GM21528 (cell line): ENCODE results near the gene OSM.

ENCODE experiments used
- ATAC-seq: cut with Tn5 transposase; IDR thresholded peaks from one replicate; pipeline ENCODE4 v1.9.1; 2021; ENCODE audit warnings: mild to moderate bottlenecking, moderate library complexity; ENCODE audit not compliant: unreplicated experiment, low FRiP score

OSM gene

DNA sequence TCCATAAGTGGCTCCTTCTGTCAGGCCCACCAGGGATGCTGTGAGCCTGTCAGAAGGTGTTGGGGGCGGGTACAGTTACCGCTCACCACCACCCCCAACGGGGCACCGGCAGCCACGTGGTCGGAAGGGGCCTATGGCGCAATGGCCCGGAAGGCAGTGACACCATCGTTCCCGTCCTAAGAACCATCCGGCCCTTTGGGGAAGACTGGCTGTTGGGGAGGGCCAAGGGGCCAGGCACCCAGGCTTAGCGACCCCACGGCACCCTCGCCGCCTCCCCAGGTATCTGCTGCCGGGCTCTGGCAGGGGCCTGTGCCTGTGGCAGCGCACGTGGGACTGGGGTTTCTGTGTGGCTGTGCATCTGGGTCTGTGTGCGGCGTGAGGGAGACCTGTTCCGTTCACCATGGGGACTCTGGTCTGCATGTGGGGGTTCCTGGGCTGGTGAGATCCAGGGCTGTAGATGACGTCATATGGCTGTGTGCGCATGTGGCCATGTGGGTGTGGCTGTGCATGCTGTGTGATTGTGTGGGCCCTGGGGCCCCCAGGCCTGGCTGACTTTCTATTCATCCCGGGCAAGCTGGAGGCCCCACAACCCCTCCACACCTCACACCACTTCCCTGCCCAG lies 717 bp downstream of the OSM start:
- peak; percentile 58 for ATAC-seq

DNA sequence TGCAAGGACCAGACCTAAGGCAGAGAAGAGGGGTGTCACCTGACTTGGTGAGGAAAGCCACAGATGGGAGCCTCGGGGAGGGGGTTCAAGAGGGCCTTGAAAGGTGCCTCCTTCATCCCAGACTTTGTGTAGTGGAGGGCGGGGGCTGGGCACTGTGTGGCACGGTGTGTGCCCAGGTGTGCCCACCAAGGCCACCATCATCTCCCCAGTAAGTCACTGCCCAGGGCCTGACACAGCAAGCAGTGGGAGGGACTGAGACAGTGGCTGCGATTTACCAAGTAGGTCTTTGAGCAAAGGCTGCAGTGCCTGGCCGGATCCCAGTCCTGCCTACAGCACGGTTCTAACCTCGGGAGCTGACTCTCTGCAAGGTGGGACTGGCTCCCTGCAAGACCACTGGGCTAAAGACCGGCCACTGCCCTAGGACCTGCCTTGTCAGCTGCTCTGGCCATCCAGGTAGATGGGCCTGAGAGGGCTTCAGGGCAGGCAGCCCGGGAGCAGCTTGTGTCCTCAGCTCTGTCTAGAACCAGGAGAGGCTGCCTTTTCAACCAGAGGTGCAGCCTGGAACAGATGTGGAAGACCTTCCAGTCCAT lies 1.4 kb downstream of the OSM start:
- no peak for ATAC-seq

DNA sequence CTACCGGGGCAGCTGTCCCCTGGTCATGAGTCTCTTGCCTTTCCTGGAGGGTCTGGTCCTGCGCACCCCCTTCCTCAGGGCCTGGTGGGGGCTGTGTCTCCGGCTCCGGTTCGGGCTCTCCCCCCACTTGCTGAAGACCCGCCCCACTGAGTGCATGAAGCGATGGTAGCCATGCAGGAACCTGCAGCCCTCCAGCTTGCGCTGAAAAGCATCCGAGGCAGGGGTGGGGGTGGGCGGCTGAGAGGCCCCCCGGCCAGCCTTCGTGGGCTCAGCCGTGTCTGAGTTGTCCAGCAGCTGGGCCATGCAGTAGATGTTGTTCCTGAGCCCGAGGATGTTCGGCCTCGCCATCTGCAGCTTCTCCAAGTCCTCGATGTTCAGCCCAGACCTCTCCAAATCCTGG lies 2.8 kb downstream of the OSM start:
- no peak for ATAC-seq

DNA sequence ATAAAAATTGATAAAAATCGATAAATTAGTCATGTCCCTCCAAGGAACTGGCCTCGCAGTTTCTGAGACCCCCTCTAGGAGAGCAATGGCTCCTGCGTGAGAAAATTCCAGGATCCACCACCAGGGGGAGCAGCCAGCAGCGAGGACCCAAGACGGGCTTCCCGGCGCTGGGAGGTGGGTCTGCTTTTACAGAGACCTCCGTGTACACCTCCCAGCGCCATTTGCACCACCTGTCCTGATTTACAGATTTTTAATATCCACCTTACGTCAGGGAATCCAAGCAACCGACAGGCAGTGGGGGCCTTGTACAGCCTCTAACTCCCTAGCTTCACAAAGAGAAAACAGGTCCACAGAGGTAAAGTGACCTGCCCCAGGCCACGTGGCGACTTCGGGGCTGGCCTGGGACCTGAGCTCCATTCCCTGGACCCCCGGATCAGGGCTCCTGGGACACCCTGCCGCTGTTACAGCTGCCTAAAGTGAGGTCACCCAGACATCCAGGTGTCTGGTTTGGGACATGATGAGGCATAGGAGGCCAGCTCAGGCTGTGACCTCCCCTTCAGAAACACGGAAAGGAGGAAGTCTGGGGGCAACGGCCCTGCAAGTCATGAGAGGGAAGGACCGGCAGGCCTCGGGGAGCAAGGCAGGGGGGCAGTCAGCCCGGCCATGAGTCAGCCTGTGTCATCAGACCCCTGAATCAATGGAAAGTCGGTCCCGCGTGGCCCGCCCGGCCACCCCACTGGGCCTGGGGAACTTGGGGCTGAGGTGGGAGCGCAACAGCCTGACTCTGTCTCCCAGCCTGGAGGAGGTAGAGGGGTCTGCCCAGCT lies 3.5 kb downstream of the OSM start:
- ATAC-seq = no peak

DNA sequence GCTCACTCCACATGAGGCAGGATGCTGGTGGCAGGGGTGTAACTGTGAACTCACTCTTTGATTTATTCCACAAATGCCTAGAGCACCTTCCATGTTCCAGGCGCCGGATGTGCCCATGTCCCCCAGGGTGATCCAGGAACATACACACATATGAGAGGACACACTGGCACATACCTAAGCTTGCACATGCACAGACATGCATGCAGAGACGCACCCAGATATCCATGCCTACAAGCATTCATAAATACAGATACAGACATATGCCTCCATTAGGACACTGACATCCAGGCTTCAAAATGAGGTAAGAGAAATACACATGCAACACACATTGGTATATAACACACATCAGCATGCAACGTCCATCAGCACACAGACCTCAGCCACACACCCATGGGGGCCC lies 4.5 kb downstream of the OSM start:
- ATAC-seq = no peak

DNA sequence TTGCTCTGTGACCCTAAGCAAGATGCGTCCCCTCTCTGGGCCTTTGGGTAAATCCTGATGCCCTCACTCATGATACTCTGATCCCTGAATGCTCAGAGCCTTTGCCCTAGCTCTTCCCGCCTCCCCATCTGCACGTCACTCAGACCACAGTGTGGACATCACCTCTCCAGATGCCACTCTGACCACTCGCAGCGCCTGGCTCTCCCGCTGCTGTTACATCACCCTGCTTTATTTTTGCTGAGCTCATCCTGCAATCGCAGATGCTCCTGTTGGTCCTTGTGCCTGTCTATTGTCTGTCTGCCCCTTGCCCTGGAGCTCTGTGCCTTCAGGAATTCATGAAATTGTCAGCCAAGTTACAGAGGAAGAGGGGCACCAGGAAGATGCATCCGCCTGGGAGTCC lies 5.5 kb downstream of the OSM start:
- no peak for ATAC-seq

DNA sequence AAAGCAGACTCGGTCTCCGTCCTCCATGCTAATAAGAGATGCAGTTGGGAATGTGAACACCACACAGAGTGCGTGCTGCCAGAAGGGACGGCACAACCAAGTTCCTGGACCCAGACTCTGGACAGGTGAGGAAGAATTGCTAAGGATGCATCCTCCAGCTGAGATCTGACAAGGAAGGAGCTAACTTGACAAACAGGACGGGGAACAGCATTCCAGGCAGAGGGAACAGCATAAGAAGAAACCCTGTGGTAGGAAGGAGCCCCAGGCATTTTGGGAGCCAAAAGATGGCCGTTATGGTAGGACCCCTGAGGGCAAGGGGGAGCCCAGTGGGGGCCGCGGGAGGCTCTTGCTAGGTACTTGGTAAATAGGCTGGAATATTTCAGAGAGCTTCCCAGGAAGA lies 6.0 kb downstream of the OSM start:
- ATAC-seq = no peak

DNA sequence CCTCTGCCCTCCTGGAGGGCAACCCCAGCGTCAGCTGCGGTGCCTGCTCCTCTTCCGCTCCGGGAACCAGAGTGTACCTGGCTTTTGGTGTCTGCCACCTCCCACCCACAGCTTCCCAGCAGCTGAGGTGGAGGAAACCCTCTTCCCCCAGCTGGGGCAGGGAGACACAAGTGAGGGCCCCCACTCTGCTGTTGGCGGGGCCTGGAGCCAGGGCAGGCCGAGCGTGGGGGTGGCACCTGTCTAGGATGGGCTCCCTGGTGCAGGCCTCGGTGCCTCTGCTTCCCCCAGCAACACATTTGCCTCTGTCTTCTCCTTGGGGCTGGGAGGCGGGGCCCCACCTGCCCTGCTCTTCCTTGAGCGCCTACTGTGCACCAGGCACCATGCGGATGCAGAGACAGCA lies 6.4 kb downstream of the OSM start:
- no peak for ATAC-seq

DNA sequence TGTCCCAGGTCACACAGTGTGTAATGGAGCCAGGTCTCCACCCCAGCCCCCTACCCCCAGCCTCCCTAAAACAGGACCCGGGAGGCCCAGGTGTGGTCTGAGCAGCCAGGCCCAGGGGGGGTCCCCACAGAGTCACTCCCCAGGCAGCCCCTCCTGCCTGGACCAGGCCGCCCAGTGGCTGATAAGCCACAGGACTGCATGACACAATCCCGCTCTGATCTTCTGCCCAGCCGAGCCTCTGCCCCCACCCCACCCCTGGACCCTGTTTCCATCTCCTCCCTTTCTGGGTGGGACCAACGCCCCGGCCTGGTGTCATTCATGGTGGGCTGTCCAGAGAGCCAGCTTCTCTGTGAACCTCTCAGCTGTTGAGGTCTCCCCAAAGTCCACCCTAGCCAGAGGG lies 12.3 kb downstream of the OSM start:
- ATAC-seq = no peak

DNA sequence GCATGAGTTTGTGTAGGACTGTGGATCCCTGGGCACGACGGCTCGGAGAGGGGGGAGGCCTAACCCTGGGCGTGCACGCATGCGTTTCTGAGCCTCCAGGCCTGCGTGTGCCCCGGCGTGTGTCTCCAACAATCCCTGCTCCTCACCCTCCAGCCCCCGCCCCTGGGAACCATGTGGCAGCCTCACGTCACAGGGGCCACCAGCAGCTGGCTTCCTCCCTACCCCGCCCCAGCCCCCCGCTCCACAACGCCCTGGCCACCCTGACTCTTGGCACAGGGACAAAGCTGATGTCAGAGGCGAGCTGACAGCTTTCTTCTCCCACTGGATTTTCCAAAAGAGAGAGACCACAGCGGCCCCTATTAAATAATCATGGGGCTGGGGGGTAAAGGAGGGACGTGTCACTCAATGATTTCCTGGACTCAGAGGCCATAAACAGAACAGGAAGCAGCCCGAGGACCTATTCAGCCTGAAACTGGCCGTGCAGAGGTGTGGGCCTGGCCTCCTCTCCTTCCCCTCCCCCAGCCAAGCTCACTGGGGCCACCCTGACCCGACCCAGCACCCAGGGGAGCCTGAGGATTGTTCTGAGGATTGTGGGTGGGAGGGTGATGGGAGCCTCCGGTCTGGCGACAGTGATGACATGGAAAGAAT lies 13.3 kb downstream of the OSM start:
- ATAC-seq = no peak

DNA sequence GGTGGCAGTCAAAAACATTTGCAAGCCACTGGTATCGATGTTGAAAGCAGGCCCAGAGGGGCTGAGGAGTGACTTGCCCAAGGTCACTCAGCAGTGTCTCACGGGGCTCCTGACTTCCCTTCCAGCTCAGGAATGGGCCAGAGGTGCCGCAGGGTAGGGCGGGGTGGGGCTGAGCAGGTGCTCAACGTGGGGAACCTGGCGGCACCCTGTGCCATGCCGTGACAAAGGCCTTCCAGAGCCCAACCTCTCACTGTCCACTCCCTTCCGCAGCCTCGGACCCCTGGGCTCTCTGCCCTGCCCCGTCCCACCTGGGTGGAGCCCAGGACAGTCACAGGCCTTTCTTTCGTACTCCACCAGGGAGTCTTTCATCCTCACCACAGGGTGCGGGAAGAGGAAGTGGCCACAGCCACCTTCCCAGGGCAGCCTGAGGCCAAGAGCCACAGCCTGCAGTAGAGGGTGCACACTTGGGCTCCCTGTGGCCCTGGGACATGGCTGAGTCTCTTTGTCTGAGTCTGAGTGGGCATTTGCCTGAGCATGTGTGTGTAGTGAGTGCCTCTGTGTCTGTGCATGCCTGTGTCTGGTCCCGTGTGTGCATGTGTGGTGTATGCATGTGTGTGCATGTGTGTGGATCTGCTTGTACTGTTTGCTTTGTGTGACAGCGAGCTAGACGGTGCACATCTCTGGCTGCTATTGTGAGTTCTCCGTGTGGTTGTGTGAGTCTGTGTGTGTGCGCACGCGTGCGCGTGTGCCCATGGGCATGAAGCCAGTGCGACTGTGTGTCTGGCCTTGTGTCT lies 14.0 kb downstream of the OSM start:
- ATAC-seq = no peak

DNA sequence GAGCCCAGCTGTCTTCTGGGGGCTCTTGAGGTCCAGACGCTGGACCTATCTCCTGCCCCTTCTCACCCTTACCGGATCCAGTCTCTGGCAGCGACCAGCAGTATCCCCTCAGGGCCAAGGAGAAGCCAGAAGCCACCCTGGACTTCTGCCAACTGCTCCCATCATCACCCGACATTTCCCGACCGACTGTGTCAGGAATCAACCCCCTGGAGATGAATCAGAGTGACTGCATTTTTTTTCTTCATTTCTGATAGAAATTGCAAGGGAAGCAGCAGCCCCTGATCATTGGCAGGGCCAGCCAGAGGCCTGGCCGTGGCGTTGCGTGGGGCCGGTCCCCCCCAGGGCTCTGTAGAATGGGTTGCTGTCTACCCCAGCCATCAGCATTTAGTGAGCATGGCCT lies 14.9 kb downstream of the OSM start:
- ATAC-seq = no peak

DNA sequence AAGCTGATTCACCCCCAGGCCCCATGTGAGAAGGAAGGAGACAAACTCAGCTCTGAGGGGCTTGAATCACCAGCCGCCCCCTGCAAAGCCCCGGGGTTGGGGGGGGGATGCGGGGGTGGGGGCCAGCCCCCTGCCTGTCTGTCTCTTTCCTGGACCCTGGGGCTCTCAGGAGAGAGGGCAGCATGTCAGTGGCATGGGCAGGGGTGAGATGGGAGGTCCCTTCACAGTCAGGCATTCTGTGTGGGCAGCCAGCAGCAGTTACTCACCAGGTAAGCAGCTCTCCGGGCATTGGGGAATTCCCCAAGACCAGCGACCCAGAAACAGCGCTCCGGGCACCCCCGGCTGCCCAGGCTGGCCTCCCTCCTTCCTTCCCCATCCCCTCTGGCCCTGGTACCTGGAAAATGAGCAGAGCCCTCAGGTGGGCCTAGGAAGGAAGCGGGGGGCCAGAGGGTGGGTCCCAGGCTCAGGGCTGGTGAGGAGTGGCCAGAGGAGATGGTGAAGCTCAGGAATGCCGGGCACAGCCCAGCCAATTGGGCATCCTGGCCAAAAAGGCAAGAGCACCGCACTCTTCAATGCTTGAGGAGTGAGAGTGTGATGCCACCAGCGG lies 15.9 kb downstream of the OSM start:
- no peak for ATAC-seq

DNA sequence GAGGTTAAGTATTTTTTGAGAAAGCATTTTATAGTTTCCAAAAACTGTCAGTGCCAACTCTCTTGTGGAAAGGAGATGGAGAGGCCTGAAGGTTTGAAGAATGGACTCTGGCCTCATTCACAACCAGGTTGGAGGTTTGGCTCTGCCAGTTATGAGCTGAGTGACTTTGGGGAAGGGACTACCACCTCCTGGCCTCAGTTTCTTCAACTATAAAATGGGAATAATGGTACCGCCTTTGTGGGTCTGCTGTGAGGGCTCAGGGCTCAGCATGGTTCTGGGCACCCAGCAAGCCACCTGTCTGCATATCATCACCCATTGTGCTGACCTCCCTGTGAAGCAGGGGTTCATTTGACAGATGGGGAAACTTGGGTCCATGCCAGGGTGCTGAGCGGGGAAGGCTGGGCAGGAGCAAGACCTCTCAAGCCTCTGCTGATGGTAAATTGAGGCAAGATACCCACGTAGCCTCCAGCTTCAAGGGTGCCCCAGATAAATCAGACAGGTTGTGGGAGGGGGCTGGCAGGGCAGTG lies 16.5 kb downstream of the OSM start:
- ATAC-seq = no peak

DNA sequence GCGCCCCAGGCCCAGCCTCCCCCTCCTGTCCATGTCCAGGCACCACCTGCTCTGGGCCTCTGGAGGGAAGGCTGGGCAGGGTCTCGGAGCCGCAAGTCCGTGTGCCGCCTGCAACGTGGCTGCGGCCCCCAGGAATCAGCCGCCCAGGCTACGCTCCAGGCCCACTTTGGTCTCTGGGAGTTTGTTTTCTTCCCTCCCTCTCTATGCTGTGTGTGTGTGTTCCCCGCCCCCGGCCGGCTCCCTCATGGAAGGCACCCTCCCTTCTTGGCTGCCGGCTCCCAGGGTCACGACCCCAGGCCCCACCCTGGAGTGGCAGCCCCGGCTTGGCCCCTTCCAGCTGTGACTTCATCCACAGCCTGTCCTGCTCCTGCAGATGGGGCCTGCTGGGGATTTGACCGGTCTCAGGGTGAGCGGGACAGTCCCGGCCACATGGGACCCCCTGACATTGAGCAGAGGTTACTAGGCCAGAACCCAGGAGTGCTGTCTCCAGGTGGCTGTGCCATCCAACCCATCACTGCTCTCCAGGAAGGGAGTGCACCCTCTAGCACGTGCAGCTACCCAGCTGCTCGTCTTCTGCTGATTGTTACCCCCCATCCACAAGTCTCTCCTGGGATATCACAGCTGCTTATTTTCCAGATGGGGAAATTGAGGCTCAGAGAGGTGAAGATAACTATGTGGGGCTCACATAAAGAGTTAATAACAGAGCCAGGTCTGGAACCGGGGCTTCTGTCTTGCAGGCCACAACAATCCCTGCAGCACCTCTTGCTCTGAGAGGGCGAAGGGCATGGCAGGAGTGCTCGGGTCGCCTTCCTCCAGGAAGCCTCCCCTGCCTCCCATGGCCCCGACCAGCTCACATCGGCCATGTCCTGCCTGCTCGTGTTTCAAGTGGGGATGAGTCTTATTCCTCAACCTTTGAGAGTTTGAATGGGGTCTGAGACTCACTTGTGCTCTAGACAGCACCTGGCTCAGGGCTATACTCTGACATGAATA lies 17.3 kb downstream of the OSM start:
- no peak for ATAC-seq

DNA sequence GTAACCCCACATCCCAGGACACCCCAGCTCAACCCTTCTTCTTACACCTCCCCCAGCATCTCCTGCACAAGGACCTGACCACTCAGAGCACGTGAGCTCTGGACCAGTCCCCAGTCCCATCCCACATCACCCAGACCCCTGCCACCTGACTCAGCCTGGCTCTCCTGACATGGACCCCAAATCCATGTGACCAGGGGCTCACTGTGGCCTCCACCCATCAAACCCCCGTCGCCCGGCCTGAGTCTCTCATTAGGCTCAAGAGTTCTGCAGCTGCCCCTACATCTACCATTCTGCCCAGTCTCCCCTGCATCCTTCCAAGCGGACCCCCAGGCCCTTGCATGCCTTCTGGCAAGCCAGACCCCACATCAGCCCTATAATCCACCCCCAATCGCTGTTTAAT lies 18.2 kb downstream of the OSM start:
- ATAC-seq = no peak

DNA sequence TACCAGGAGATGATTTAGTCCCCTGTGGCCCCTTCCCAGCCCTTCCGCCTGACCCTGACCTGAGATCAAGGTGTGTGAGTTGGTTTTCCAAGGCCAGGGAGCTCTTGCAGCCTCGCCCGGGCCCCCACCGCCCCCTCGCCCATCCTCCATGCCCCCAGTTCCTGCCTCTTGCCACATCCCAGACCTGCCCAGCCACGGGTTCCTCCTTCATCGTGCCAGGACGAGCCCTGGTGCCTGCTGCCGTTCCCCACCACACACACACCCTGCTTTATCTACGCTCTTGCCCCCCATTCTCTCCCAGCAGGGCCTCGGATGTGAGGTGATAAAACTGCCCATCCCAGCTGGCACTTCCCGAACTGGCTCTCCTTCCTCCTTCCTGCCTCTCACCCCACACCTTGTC lies 18.7 kb downstream of the OSM start:
- ATAC-seq = no peak

DNA sequence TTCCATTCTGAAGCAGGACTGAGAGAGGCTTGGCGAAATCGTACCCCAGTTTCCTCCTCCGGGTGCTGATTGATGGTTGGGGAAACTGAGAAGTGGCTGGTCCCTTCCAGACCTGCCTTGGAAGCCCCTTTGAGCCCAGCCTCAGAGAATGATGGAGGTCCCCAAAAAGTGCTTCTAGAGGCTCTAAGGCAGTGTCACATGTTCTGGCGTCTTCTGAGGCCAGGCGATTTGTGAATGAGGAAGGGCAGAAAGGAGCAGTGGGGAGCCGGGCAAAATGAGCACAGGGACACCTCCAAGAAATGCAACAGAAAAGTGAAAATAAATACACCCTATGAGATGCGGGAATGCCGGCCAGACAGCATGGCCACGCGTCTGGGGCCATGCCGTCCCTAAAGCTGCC lies 19.1 kb downstream of the OSM start:
- no peak for ATAC-seq

DNA sequence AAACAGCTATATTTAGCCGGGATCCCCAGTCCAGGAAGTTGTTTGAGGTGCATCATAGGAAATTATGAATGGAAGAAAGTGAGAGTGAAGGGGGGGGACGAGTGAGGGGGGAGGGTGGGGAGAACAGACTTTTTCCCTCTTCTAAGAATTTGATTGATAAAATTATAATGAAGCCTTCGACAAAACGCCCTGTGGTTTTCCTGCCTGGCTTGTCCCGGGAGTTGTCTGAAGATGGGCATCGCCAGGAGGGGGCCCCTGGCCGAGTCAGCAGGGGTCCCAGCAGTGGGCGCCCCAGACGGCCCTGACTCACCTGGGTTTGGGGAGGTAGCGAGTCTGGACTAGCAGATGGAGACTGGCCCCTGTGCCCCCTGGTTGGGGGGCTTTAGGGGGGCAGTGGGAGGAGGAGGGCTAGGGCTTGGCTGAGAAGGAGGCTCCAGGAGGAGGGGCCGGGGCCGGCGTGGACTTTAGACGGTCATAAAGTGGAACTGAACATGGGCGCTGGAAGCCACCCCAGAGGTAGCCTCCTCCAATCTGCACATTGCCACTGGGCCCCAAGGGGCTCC lies 19.8 kb downstream of the OSM start:
- ATAC-seq = no peak
